OCI-LY7 (cell line): ENCODE measurements around the gene VAT1L. TPM values are rescaled to one million over a fixed set of nuclear protein-coding genes. Genes with fewer than 3 reads are reported as not detected.

Source experiments
- BruUV-seq: library from RNA; stranded (reverse); fragments of 400-500 nt; replicated peaks from 2 replicates; lab custom pipeline; 2021; lab: Mats Ljungman, UMichigan
- CTCF ChIA-PET: fragments of 300-600 bp; sonication (Branson Sonifier 250); formaldehyde crosslinking; loops from one replicate; lab custom pipeline; 2022; ENCODE audit warnings: antibody characterized with exemption; ENCODE audit not compliant: unreplicated experiment; lab: Charles Lee
- POLR2A ChIA-PET: fragments of 300-600 bp; sonication (Branson Sonifier 250); formaldehyde crosslinking; loops from one replicate; lab custom pipeline; 2022; ENCODE audit warnings: antibody characterized with exemption; lab: Charles Lee
- DNase-seq: peaks from one replicate; pipeline ENCODE4 v3.0.0-alpha.2; 2015; ENCODE audit warnings: low spot score
- H2AFZ ChIP-seq: fragments of 200-600 bp; sonication (generic), shearing (Covaris generic); 2 replicates; pipeline ENCODE4 v1.6.1; 2014; ENCODE audit warnings: mild to moderate bottlenecking, antibody characterized with exemption, low read length, moderate library complexity
- H3K27ac ChIP-seq: fragments of 200-600 bp; sonication (generic); 2 replicates; pipeline ENCODE4 v1.5.1; 2014; ENCODE audit warnings: mixed run types, low read depth, mild to moderate bottlenecking, moderate library complexity, low read length, inconsistent platforms; ENCODE audit not compliant: poor library complexity, severe bottlenecking
- H3K36me3 ChIP-seq: fragments of 200-600 bp; sonication (generic); 2 replicates; pipeline ENCODE4 v1.6.1; 2014; ENCODE audit warnings: mild to moderate bottlenecking, antibody characterized with exemption, low read length, moderate library complexity, mixed read lengths; ENCODE audit not compliant: insufficient read depth
- H3K4me1 ChIP-seq: fragments of 200-600 bp; sonication (generic); 2 replicates; pipeline ENCODE4 v1.5.1; 2014; ENCODE audit warnings: mild to moderate bottlenecking, low read length; ENCODE audit not compliant: insufficient read depth, poor library complexity, severe bottlenecking
- H3K4me2 ChIP-seq: fragments of 200-600 bp; sonication (generic); 2 replicates; pipeline ENCODE4 v1.6.1; 2014; ENCODE audit warnings: mild to moderate bottlenecking, low read length
- H3K4me3 ChIP-seq: fragments of 200-600 bp; sonication (generic); 2 replicates; pipeline ENCODE4 v1.5.1; 2014; ENCODE audit warnings: mild to moderate bottlenecking, low read depth, low read length; ENCODE audit not compliant: poor library complexity, severe bottlenecking
- H3K79me2 ChIP-seq: fragments of 200-600 bp; sonication (generic); 2 replicates; pipeline ENCODE4 v1.6.1; 2016; ENCODE audit warnings: low read depth, mild to moderate bottlenecking, low read length, moderate library complexity, mixed read lengths; ENCODE audit not compliant: insufficient read depth
- H3K9me2 ChIP-seq: fragments of 200-600 bp; sonication (generic); 2 replicates; pipeline ENCODE4 v1.6.1; 2016; ENCODE audit warnings: mild to moderate bottlenecking, low read length, mixed read lengths; ENCODE audit not compliant: insufficient read depth
- H3K9me3 ChIP-seq: fragments of 200-600 bp; sonication (generic); 2 replicates; pipeline ENCODE4 v1.6.1; 2014; ENCODE audit warnings: mild to moderate bottlenecking, mixed run types, low read length, mixed read lengths
- H4K20me1 ChIP-seq: fragments of 200-600 bp; sonication (generic); 2 replicates; pipeline ENCODE4 v1.6.1; 2014; ENCODE audit warnings: mild to moderate bottlenecking, antibody characterized with exemption, low read length, moderate library complexity, mixed read lengths; ENCODE audit not compliant: insufficient read depth
- CTCF ChIP-seq: fragments of 200-600 bp; sonication (generic); conservative IDR thresholded peaks from 2 replicates; pipeline ENCODE4 v1.5.1; 2014; ENCODE audit warnings: mild to moderate bottlenecking, antibody characterized with exemption, low read length, moderate library complexity, mixed read lengths
- EZH2phosphoT487 ChIP-seq: fragments of 200-600 bp; sonication (generic); IDR thresholded peaks from 2 replicates; pipeline ENCODE4 v1.6.1; 2018; ENCODE audit warnings: low read depth, borderline replicate concordance, mild to moderate bottlenecking, mixed run types, antibody characterized with exemption, low read length, moderate library complexity, mixed read lengths
- intact Hi-C: fragments of 100-400 bp; cut with micrococcal nuclease; formaldehyde crosslinking; loops from one replicate; pipeline ENCODE4 v1.10.0; 2022; ENCODE audit not compliant: unreplicated experiment
- total RNA-seq, 2 experiments: library from RNA; depleted of rRNA in 1 of 2; stranded (reverse); fragments of >200 nt in 1 of 2; shearing (Covaris generic) in 1 of 2; gene quantifications; 2 replicates each; pipeline ENCODE4 v1.2.3, GENCODE V29; 2014 to 2022

The VAT1L gene
- total RNA-seq, 2 experiments from 2014 or later = not detected

DNA sequence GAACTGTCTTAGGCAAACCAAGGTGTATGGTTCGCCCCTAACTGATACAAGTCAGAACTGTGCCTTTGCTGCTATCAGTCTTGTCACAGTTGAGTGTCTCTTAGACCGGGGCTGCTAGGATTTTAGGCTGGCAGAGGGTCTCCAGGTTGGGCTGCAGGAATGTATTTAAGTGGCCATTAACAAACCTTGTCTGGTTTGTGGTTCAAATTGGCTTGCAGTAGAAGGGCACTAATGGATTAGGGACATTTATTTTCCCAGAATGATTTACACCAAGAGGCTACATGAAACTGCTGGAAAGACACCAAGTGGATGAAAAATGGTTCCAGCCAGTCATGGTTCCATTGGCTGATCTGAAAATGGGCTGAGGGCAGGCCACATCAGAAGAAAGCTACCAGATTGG lies 5.1 kb downstream of the VAT1L start:
- BruUV-seq = no TSS peak
- Histone ChIP-seq H2AFZ (no peak overlapping the region), H3K9me2 (no peaks in the 10 kb centered on the region), H3K4me3 (no peak overlapping the region), H4K20me1 (no peaks in the 10 kb centered on the region), H3K4me1 (no peaks in the 10 kb centered on the region), H3K27ac (no peak overlapping the region), H3K79me2 (no peaks in the 10 kb centered on the region), H3K36me3 (no peaks in the 10 kb centered on the region), H3K9me3 (no peaks in the 10 kb centered on the region), H3K4me2 (no peak overlapping the region)
- DNase-seq = no peak
- TF ChIP-seq EZH2phosphoT487 = no peak
- no peak for TF ChIP-seq CTCF
- intact Hi-C loops = no loop called here
- CTCF ChIA-PET = no interaction called here
- POLR2A ChIA-PET = no interaction called here

GRCh38 chr16:77794586-77794985 lies 6.2 kb downstream of the VAT1L start:
- Histone ChIP-seq H3K79me2 (no peaks in the 10 kb centered on the region), H4K20me1 (no peaks in the 10 kb centered on the region), H3K4me3 (no peak overlapping the region), H3K27ac (no peak overlapping the region), H3K4me1 (no peaks in the 10 kb centered on the region), H3K9me2 (no peaks in the 10 kb centered on the region), H2AFZ (no peak overlapping the region), H3K36me3 (no peaks in the 10 kb centered on the region), H3K9me3 (no peaks in the 10 kb centered on the region), H3K4me2 (no peak overlapping the region)
- ChIA-PET CTCF (no interaction called here), POLR2A (no interaction called here)
- BruUV-seq = no TSS peak
- TF ChIP-seq EZH2phosphoT487 = no peak
- TF ChIP-seq CTCF = no peak
- intact Hi-C loops = no loop called here
- DNase-seq = no peak

GRCh38 chr16:77801817-77802216 lies 13.5 kb downstream of the VAT1L start:
- POLR2A ChIA-PET = interaction anchor here (0.9 kb wide), 1 partner anchor 19 kb away, joined by 4 read pairs; no protein-coding TSS in a partner anchor
- Histone ChIP-seq H3K9me3 (no peaks in the 10 kb centered on the region), H3K4me3 (no peak overlapping the region), H3K4me1 (no peaks in the 10 kb centered on the region), H3K36me3 (no peaks in the 10 kb centered on the region), H3K9me2 (no peaks in the 10 kb centered on the region), H3K27ac (no peak overlapping the region), H3K4me2 (no peak overlapping the region), H4K20me1 (no peaks in the 10 kb centered on the region), H2AFZ (no peak overlapping the region), H3K79me2 (no peaks in the 10 kb centered on the region)
- intact Hi-C loops = no loop called here
- CTCF ChIA-PET = interaction anchor here (1.0 kb wide), 1 partner anchor 20 kb away, joined by 3 read pairs; no protein-coding TSS in a partner anchor
- no TSS peak for BruUV-seq
- TF ChIP-seq CTCF (no peak), EZH2phosphoT487 (no peak)
- no peak for DNase-seq
